Type B pancreatic cell (in vitro differentiated cells): ENCODE results near the gene WASHC4. TPM values are rescaled to one million over a fixed set of nuclear protein-coding genes. Genes with fewer than 3 reads are reported as not detected.
"Not testable (repeated sequence)": the region's sequence is repeated elsewhere in the genome, so short reads cannot be mapped to it uniquely, and the experiment has no call there.

Experiments
- DNase-seq: peaks from one replicate; pipeline ENCODE4 v3.0.0; 2021; ENCODE audit warnings: mixed read lengths; ENCODE audit not compliant: unreplicated experiment; ENCODE audit errors: extremely low spot score
- H3K27ac Mint-ChIP-seq: 2 replicates; pipeline ENCODE4 v1.8.0; 2021; ENCODE audit warnings: mild to moderate bottlenecking, mixed read lengths
- H3K27me3 Mint-ChIP-seq: 2 replicates; pipeline ENCODE4 v1.8.0; 2021; ENCODE audit warnings: mixed read lengths
- H3K36me3 Mint-ChIP-seq: 2 replicates; pipeline ENCODE4 v1.8.0; 2021; ENCODE audit warnings: mixed read lengths
- H3K4me1 Mint-ChIP-seq: one replicate; pipeline ENCODE4 v1.8.0; 2021; ENCODE audit warnings: mixed read lengths; ENCODE audit not compliant: unreplicated experiment
- H3K4me3 Mint-ChIP-seq: 2 replicates; pipeline ENCODE4 v1.8.0; 2021; ENCODE audit warnings: mild to moderate bottlenecking, mixed read lengths
- H3K9me3 Mint-ChIP-seq: 2 replicates; pipeline ENCODE4 v1.8.0; 2021; ENCODE audit warnings: mixed read lengths
- CTCF ChIP-seq: fragments of 200-600 bp; sonication (generic); conservative IDR thresholded peaks from 2 replicates; pipeline ENCODE4 v1.5.0; 2021; ENCODE audit warnings: antibody characterized with exemption, mild to moderate bottlenecking
- total RNA-seq: library from RNA; stranded (reverse); gene quantifications from 2 replicates; pipeline ENCODE4 v1.2.1, GENCODE V29; 2021; ENCODE audit warnings: low replicate concordance

Gene WASHC4
- total RNA-seq, 1 donor from 2014 or later, result 35.6 TPM

DNA sequence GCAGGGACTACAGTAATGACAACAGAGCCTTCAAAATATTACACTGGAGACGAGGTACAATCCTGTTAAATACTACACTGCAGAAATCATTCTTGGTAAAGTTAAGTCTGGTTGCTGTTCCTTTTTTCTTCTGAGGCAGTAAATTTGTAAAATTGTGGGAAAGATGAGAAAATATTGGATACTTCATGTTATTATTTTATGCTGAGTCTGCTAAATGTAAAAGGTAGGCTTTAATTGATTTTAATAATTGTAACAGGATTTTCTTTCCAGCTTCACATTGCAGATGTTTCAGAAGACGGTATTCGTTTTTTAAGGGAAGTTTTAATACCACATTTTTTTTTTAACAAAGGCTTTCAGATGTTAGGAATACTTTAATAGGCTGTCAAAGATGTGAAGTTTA is 62.6 kb downstream of the WASHC4 start:
- TF ChIP-seq CTCF, result no peak
- Mint-ChIP-seq H3K4me1 (no peaks in the 10 kb centered on the region), H3K27ac (no peak overlapping the region), H3K4me3 (no peak overlapping the region), H3K9me3 (no peaks in the 10 kb centered on the region), H3K27me3 (no peaks in the 10 kb centered on the region), H3K36me3 (peaks cover 15% of the 10 kb centered on the region)
- DNase-seq, result no peak

GRCh38 chr12:105171691-105172436 is 64.3 kb downstream of the WASHC4 start:
- no peak overlapping the region for H3K27ac Mint-ChIP-seq
- no peak overlapping the region for H3K4me3 Mint-ChIP-seq
- no peaks in the 10 kb centered on the region for H3K27me3 Mint-ChIP-seq
- H3K4me1 Mint-ChIP-seq, result no peaks in the 10 kb centered on the region
- no peak for DNase-seq
- no peaks in the 10 kb centered on the region for H3K9me3 Mint-ChIP-seq
- H3K36me3 Mint-ChIP-seq, result peaks cover 21% of the 10 kb centered on the region
- TF ChIP-seq CTCF, result no peak

DNA sequence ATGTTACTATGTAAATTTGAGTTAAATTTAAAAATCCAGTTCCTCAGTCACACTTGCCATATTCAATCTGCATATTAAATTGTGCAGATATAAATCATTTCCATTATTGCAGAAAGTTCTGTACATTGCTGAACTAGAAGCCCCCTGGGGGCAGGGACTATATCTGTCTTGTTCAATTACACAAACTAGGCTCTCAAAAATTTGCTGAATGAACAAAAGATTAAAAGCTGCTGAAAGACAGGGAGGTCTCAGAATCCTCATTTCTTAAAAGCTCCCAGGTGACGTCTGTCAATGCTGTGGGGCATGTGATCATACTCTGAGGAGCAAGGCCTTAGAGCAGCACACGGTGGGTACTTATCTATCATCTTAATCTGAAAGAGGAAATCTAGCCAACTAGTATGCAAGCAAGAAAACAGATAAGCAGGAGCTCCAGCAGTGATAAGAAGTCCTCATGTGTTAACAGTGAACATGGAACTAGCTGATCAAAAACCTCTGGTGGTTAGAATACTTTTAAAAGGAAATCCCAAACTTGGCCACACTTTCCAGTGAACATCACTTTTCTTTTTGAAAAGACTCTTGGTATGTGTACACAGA is 68.0 kb downstream of the WASHC4 start:
- no peaks in the 10 kb centered on the region for H3K4me1 Mint-ChIP-seq
- no peak for DNase-seq
- H3K27ac Mint-ChIP-seq, result no peak overlapping the region
- no peak for TF ChIP-seq CTCF
- H3K36me3 Mint-ChIP-seq, result peaks cover 34% of the 10 kb centered on the region
- H3K27me3 Mint-ChIP-seq, result no peaks in the 10 kb centered on the region
- H3K9me3 Mint-ChIP-seq, result peaks cover 1% of the 10 kb centered on the region
- H3K4me3 Mint-ChIP-seq, result no peak overlapping the region

GRCh38 chr12:105177208-105177607 is 69.7 kb downstream of the WASHC4 start:
- no peaks in the 10 kb centered on the region for H3K27me3 Mint-ChIP-seq
- H3K4me1 Mint-ChIP-seq, result no peaks in the 10 kb centered on the region
- H3K4me3 Mint-ChIP-seq, result no peak overlapping the region
- no peak for TF ChIP-seq CTCF
- H3K27ac Mint-ChIP-seq, result no peak overlapping the region
- DNase-seq, result no peak
- H3K36me3 Mint-ChIP-seq, result peaks cover 48% of the 10 kb centered on the region
- H3K9me3 Mint-ChIP-seq, result peaks cover 5% of the 10 kb centered on the region

GRCh38 chr12:105179114-105179513 is 71.6 kb downstream of the WASHC4 start:
- H3K9me3 Mint-ChIP-seq, result peaks cover 12% of the 10 kb centered on the region

DNA sequence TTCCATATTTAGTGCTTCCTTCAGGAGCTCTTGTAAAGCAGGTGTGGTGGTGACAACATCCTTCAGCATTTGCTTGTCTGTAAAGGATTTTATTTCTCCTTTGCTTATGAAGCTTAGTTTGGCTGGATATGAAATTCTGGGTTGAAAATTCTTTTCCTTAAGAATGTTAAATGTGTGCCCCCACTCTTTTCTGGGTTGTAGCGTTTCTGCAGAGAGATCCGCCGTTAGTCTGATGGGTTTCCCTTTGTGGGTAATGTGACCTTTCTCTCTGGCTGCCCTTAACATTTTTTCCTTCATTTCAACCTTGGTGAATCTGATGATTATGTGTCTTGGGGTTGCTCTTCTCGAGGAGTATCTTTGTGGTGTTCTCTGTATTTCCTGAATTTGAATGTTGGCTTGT is 75.9 kb downstream of the WASHC4 start:
- H3K4me1 Mint-ChIP-seq, DNase-seq, H3K27me3 Mint-ChIP-seq, H3K4me3 Mint-ChIP-seq, H3K27ac Mint-ChIP-seq: not testable (repeated sequence)
- peaks cover 16% of the 10 kb centered on the region for H3K9me3 Mint-ChIP-seq
- H3K36me3 Mint-ChIP-seq, result peaks cover 76% of the 10 kb centered on the region

More at GRCh38 chr12:105179114-105179513, 71.6 kb downstream of the WASHC4 start:
- not testable (repeated sequence) for H3K27ac Mint-ChIP-seq, H3K4me1 Mint-ChIP-seq, H3K4me3 Mint-ChIP-seq, H3K27me3 Mint-ChIP-seq, DNase-seq
- H3K36me3 Mint-ChIP-seq, result peaks cover 61% of the 10 kb centered on the region

GRCh38 chr12:105183976-105184375 is 76.4 kb downstream of the WASHC4 start:
- H3K4me1 Mint-ChIP-seq, H3K27me3 Mint-ChIP-seq, H3K4me3 Mint-ChIP-seq, DNase-seq: not testable (repeated sequence)
- Mint-ChIP-seq H3K36me3 (peaks cover 79% of the 10 kb centered on the region), H3K27ac (peak overlapping the region; percentile 37), H3K9me3 (peaks cover 16% of the 10 kb centered on the region)
